HG02588 (cell line): ENCODE measurements around the gene PKDREJ.
"Not testable (repeated sequence)": the region's sequence is repeated elsewhere in the genome, so short reads cannot be mapped to it uniquely, and the experiment has no call there.

Source experiments
- ATAC-seq: cut with Tn5 transposase; IDR thresholded peaks from one replicate; pipeline ENCODE4 v1.9.1; 2021; ENCODE audit warnings: mild to moderate bottlenecking, moderate library complexity; ENCODE audit not compliant: unreplicated experiment

PKDREJ gene

GRCh38 chr22:46269564-46269963 is 6.4 kb upstream of the PKDREJ start:
- no peak for ATAC-seq

GRCh38 chr22:46267431-46268279 is 4.5 kb upstream of the PKDREJ start, which contains the start of gene TTC38:
Gene TTC38 (plus strand): TSS chr22:46268008. CDS start chr22:46268040, 32 bp downstream.
- ATAC-seq, result peak; percentile 88

DNA sequence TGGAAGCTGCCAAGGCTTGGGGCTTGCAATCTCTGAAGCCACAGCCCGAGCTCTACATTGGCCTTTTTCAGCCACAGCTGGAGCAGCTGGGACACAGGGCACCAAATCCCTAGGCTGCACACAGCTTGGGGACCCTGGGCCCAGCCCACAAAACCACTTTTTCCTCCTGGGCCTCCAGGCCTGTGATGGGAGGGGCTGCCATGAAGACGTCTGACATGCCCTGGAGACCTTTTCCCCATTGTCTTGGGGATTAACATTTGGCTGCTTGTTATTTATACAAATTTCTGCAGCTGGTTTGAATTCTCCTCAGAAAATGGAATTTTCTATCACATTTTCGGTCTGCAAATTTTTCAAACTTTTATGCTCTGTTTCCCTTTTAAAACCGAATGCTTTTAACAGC is 2.5 kb upstream of the PKDREJ start:
- ATAC-seq, result not testable (repeated sequence)

GRCh38 chr22:46264520-46264919 is 1.4 kb upstream of the PKDREJ start:
- ATAC-seq, result not testable (repeated sequence)

DNA sequence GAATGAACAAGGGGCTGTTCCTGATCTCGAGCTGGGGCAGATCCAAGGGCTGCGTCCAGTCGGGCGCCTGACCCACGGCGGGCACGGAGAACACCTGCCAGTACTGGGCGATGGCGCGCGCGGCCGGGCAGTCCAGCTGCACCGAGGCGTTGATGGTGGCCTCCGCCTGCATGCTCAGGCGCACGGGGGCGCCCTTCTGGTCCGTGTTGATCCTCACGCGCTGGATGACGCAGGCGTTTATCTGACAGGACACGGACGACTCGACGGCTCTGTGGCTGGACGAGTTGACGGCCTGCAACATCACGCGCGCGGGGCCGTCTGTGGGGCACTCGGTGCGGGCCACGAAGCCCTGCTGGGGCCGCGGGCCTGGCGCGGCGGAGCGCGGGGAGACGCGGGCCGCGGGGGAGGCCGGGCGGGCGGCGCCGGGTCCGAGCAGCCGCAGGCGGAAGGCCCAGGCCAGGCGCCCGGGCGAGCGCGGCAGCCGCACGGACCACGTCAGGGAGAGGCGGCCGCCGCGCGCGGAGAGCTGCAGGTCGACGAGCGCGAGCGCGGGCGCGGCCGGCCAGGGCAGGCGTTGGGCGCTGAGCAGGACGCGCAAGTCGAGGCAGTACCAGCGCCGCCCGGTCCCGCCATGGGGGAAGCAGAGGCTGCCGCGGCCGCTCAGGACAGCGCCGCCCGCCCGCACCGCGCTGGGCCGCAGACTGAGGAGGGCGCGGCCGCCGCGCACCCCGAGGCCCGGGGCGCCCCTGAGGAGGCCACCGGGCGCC is 511 bp downstream of the PKDREJ start:
- no peak for ATAC-seq

- ATAC-seq, result no peak
Measured at GRCh38 chr22:46260038-46260437, 3.1 kb downstream of the PKDREJ start.

DNA sequence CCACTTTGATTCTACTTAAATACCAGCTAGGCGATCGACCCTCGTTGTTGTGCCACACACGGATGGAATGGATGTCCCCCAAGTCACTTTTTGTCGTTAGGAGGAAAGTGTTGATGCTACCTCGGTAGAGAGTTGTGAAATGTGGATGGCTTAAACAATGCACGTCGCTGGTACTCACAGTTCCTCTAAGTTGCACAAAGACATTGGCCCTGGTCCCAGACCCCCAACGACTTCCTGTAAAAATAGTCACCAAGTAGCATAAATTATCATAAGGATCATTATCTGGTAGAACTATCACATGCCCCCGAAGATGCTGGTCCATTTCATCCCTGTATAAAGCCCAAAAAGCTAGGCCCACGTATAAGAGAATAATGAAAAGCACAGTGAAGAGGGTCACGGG is 3.8 kb downstream of the PKDREJ start:
- no peak for ATAC-seq

DNA sequence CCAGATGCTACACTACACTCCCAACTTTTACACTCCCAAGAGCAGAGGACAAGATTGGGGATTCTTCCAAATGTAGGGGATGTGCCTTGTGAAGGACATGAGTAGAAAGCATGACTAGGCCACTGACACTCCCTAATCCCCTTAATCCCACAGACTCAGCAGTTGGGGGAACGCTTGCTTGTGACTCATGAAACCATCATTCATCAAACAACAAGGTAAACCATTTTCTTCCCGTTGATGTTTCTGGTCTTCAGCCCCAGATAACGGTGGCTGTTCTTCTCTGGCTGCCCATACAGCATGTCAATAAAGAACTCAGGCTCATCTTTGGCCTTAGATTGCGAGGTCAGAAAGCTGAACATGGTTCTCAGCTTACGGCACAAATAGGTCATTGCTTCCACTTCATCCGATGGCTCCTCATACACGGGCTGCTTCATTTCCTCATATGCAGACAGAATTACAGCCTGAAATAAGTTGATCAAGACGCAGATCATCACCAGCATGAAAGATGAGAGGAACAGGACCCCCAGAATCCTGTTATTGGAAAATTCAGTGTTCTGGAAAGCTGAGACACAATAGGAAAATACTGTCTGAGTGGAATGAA is 6.7 kb downstream of the PKDREJ start:
- no peak for ATAC-seq

- ATAC-seq, result no peak
Measured at GRCh38 chr22:46251816-46252380, 11.2 kb downstream of the PKDREJ start.

GRCh38 chr22:46251266-46251665 is 11.9 kb downstream of the PKDREJ start:
- ATAC-seq, result no peak

DNA sequence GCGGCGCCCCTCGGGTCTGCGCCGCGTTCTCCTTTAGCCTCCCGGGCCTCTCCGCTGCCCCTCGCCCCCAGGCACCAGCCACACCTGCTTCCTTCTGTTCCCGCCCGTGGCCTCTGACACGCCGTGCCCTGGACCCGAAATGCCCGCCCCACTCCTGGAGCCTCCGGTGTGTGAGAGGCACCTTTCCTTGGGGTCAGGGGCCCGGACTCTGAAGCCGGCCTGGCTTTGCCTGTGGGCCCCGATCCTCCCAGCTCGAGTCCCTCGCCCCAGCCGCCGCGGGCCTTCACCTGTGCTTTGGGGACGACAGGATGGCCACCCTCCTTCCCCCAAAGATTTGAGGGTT is 12.4 kb downstream of the PKDREJ start:
- peak; percentile 15 for ATAC-seq

- ATAC-seq, result peak; percentile 81
Measured at GRCh38 chr22:46250035-46250782, 12.9 kb downstream of the PKDREJ start, which contains the start of gene CDPF1. Gene CDPF1 (minus strand): TSS chr22:46250293. CDS start chr22:46248284, 2,009 bp downstream.

DNA sequence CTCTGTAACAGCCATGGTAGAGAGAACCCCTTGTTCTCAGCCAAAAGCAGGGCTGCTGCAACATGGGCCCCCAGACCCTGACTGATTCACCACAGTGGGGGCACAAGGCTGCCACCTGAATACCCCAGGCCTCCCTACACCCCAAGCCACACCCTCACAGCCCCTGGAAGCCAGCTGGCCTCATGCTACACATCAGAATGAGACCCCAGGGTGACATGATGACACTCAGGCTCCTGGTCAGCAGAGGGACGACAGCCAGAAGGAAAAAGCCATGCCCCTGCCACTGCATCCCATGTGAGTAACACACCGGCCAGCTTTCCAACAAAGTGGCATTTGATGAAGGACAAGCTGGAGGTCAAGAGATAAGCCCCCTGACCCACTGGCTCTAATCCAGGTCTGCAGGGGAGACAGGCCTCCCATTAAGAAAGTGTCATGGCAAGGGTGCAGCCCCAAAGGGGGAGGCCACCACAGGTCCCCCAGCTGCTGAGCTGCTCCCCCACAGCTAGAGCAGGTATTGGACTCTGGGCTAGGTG is 15.6 kb downstream of the PKDREJ start:
- no peak for ATAC-seq

- no peak for ATAC-seq
Measured at GRCh38 chr22:46246178-46246577, 17.0 kb downstream of the PKDREJ start.

DNA sequence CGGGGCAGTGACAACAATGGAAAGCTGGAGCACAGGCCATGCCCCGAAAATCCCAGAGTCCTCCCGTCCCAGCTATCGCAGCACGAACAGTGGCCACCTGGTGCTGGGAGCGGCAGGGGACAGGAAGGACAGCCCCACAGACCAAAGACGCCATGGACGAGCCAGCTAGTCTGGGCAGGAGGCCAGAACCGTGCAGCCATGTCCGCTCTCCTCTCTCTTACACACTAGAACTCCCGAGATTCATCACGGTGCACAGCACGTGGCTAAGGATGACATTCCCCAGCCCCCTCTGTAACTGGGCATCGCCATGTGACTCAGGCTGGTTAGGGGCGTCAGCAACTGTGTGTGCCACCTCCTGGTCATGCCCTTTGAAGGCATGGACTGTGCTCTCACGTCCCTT is 17.6 kb downstream of the PKDREJ start:
- ATAC-seq, result no peak

DNA sequence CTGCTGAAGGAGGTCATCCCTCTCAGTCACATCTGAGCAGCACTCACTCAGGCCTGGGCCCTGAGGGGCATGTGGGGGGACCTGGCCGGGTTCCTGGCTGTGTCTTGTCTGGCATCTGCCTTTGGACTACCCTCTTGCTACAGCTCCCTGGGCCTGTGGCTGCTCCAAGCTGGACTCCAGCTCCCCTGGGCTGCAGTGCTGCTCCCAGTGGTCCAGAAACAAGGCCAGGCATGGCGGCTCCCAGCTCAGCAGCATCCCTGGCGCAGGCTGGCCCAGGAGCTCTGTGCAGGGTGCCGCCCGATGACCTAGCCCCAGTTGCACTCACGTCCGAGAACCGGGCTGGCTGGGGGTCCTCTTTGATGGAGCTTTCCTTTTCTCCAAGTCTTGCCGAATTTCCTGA is 18.4 kb downstream of the PKDREJ start:
- ATAC-seq, result no peak

- ATAC-seq, result no peak
Measured at GRCh38 chr22:46242076-46242475, 21.1 kb downstream of the PKDREJ start.

DNA sequence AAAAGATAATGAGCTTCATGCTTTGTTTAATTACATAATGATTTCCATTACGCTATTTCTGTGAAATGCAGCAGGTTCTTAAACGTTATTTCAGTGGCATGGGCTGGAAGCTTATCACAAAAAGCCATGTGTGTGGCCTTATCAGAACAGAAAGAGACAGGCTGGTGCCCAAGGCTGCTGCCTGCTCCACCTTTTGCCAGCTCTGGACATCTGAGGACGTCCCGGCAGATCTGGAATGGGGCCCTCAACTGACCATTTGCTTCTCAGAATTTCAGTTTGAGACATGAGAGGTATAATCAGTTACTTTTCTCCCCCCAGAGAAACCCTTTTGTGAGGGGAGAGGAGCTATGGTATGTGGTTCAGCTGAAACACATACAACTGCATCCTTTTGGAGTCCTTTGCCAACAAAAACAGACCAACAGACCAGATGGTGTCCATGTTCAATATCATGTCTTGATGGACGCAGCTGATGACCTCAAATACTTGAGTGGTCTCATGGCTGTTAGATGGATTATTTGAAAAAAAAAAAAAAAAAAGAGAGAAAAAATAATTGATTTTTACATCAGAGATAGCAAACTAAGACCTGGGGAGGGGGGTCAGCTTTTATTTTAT is 21.6 kb downstream of the PKDREJ start:
- no peak for ATAC-seq

DNA sequence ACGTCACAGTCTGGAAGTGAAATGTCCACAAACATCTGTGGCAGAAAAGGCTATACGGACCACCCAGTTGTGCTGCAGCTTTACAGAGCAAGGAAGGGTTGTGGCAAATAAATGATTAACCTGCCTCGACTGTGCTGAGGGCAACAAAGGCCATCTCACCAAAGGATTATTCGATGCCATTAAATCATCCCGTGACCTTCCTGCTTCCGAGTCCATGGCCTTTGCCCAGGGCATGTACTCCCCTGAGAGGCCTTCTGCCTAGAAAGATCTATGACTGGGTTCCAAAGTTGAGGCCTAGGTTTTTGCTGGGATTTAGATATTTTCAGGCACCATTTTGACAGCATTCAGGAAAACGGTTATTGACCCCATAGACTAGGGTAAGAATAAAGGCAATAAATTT is 22.2 kb downstream of the PKDREJ start:
- no peak for ATAC-seq

GRCh38 chr22:46240506-46240905 is 22.6 kb downstream of the PKDREJ start:
- no peak for ATAC-seq
